Type B pancreatic cell (in vitro differentiated cells): ENCODE data around the gene CNTNAP2. TPM values are rescaled to one million over a fixed set of nuclear protein-coding genes. Genes with fewer than 3 reads are reported as not detected.

Source experiments
- DNase-seq: peaks from one replicate; pipeline ENCODE4 v3.0.0; 2021; ENCODE audit warnings: mixed read lengths; ENCODE audit not compliant: unreplicated experiment; ENCODE audit errors: extremely low spot score
- H3K27ac Mint-ChIP-seq: 2 replicates; pipeline ENCODE4 v1.8.0; 2021; ENCODE audit warnings: mild to moderate bottlenecking, mixed read lengths
- H3K27me3 Mint-ChIP-seq: 2 replicates; pipeline ENCODE4 v1.8.0; 2021; ENCODE audit warnings: mixed read lengths
- H3K36me3 Mint-ChIP-seq: 2 replicates; pipeline ENCODE4 v1.8.0; 2021; ENCODE audit warnings: mixed read lengths
- H3K4me1 Mint-ChIP-seq: one replicate; pipeline ENCODE4 v1.8.0; 2021; ENCODE audit warnings: mixed read lengths; ENCODE audit not compliant: unreplicated experiment
- H3K4me3 Mint-ChIP-seq: 2 replicates; pipeline ENCODE4 v1.8.0; 2021; ENCODE audit warnings: mild to moderate bottlenecking, mixed read lengths
- H3K9me3 Mint-ChIP-seq: 2 replicates; pipeline ENCODE4 v1.8.0; 2021; ENCODE audit warnings: mixed read lengths
- CTCF ChIP-seq: fragments of 200-600 bp; sonication (generic); conservative IDR thresholded peaks from 2 replicates; pipeline ENCODE4 v1.5.0; 2021; ENCODE audit warnings: antibody characterized with exemption, mild to moderate bottlenecking
- total RNA-seq: library from RNA; stranded (reverse); gene quantifications from 2 replicates; pipeline ENCODE4 v1.2.1, GENCODE V29; 2021; ENCODE audit warnings: low replicate concordance

Gene CNTNAP2
- total RNA-seq, 1 donor from 2014 or later = 26.8 TPM

DNA sequence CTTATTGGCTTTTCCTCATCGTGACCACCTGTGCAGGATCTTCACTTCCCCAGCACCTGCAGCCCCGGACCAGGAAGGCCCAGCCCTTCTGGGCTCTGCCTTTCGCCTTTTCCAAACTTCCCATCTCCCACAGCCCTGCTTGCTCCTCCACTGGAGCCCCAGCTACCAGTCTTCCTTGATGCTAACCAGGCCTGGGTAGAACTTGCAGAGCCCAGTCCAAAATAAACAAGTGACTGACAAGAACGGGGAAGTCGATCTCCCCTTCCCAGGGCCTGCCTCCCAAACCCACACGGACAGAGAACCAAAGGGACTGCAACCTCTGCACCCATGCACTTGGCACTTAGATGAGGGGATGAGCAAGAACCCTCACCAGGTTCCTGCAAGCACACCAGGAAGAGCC is 2319.1 kb downstream of the CNTNAP2 start:
- Mint-ChIP-seq H3K27ac (no peak overlapping the region), H3K4me3 (no peak overlapping the region), H3K4me1 (peaks cover 19% of the 10 kb centered on the region), H3K36me3 (no peaks in the 10 kb centered on the region), H3K27me3 (no peaks in the 10 kb centered on the region), H3K9me3 (no peaks in the 10 kb centered on the region)
- no peak for DNase-seq
- no peak for TF ChIP-seq CTCF

GRCh38 chr7:148436135-148436534 is 2319.5 kb downstream of the CNTNAP2 start:
- Mint-ChIP-seq H3K36me3 (no peaks in the 10 kb centered on the region), H3K27ac (no peak overlapping the region), H3K4me3 (no peak overlapping the region), H3K27me3 (no peaks in the 10 kb centered on the region), H3K4me1 (peaks cover 19% of the 10 kb centered on the region), H3K9me3 (no peaks in the 10 kb centered on the region)
- TF ChIP-seq CTCF = no peak
- no peak for DNase-seq

DNA sequence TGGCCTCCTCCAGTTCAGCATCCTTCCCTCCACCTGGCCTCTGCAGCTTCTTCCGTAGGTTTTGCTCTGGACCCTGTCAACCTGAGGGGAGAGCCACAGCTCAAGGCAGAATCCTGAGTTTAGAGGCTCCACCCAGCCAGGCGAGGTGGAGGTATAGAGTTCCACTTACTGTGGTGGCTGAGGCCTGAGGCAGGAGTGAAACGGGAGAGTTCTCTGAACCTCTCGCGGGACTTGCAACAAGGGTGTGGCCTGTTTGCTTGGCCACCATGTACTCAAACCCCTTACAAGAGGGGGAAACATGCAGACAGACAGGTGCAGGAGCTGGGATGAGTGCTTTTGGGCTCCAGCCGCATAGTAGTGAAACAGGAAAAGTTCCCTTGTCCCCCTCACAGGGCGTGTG is 2320.0 kb downstream of the CNTNAP2 start:
- Mint-ChIP-seq H3K4me1 (peaks cover 19% of the 10 kb centered on the region), H3K4me3 (peak overlapping the region; percentile 21), H3K9me3 (no peaks in the 10 kb centered on the region), H3K27ac (peak overlapping the region; percentile 56), H3K36me3 (no peaks in the 10 kb centered on the region), H3K27me3 (no peaks in the 10 kb centered on the region)
- no peak for DNase-seq
- no peak for TF ChIP-seq CTCF

- Mint-ChIP-seq H3K9me3 (no peaks in the 10 kb centered on the region), H3K27me3 (no peaks in the 10 kb centered on the region), H3K4me3 (no peak overlapping the region), H3K36me3 (no peaks in the 10 kb centered on the region), H3K4me1 (peaks cover 19% of the 10 kb centered on the region), H3K27ac (peak overlapping the region; percentile 56)
- DNase-seq = no peak
- no peak for TF ChIP-seq CTCF
Measured at GRCh38 chr7:148437043-148437442, 2320.4 kb downstream of the CNTNAP2 start.

DNA sequence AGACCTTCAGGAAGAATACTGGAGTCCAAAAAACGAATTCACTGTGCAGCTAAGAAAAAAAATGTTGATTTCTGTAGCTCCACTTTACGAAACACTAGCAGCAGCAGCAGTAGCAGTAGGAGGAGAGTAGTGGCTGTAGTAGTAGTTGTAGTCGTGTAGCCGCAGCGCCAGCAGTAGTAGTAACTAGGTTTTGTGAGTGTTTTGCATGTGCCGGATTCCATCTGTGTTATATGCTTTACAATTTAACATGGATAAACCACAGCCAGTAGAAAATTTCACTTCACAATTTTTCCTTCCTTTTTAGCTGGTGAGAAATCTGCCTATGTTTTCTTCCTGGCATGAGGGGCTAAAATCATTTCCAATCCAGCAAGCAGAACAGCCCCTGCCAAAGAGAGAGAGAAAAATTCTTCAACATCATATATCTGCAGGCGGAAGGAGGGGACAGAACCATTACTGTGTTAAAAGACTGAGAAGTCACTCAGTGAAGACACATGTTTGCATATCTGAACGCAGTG is 2325.6 kb downstream of the CNTNAP2 start:
- Mint-ChIP-seq H3K4me1 (no peaks in the 10 kb centered on the region), H3K9me3 (peaks cover 16% of the 10 kb centered on the region), H3K36me3 (no peaks in the 10 kb centered on the region), H3K4me3 (no peak overlapping the region), H3K27me3 (no peaks in the 10 kb centered on the region), H3K27ac (no peak overlapping the region)
- no peak for DNase-seq
- TF ChIP-seq CTCF = no peak

DNA sequence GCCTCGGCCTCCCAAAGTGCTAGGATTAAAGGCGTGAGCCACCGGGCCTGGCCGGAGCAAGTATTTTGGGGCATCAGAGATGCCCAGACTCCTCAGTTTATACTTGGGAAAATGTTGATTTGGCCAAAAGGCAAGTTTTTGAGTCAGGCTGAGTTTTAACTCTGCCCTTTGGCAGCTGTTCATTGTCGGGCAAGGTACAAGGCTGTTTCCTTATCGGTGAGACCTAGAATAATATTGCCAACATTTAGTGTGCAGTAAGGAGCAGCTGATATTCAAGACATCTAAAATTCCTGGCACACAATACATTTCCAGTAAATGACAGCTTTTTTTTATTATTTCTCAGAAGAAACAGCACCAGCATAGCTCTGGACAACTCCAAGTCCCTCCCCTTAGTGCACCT is 2326.3 kb downstream of the CNTNAP2 start:
- H3K36me3 Mint-ChIP-seq = no peaks in the 10 kb centered on the region
- no peak overlapping the region for H3K4me3 Mint-ChIP-seq
- no peaks in the 10 kb centered on the region for H3K27me3 Mint-ChIP-seq
- no peak for DNase-seq
- no peaks in the 10 kb centered on the region for H3K4me1 Mint-ChIP-seq
- peaks cover 17% of the 10 kb centered on the region for H3K9me3 Mint-ChIP-seq
- TF ChIP-seq CTCF = no peak
- no peak overlapping the region for H3K27ac Mint-ChIP-seq
